Memory B cell (primary cell): ENCODE data around the gene DACT2.
"Not testable (repeated sequence)": the region's sequence is repeated elsewhere in the genome, so short reads cannot be mapped to it uniquely, and the experiment has no call there.

ENCODE experiments used
- ATAC-seq: fragments of 150-1000 bp; cut with Tn5 transposase; 2 replicates; pipeline ENCODE4 v1.10.0; 2021; ENCODE audit warnings: low read depth, mild to moderate bottlenecking, moderate library complexity
- DNase-seq, 2 donors: peaks; one replicate each; pipeline ENCODE4 v3.0.0; 2022; ENCODE audit warnings: low spot score in 2 of 2
- H3K27ac Mint-ChIP-seq: one replicate; pipeline ENCODE4 v1.8.0; 2022; ENCODE audit warnings: mild to moderate bottlenecking, moderate library complexity, mixed read lengths
- H3K27me3 Mint-ChIP-seq: one replicate; pipeline ENCODE4 v1.8.0; 2022; ENCODE audit warnings: mixed read lengths
- H3K36me3 Mint-ChIP-seq: one replicate; pipeline ENCODE4 v1.8.0; 2022; ENCODE audit warnings: mild to moderate bottlenecking, mixed read lengths
- H3K4me1 Mint-ChIP-seq: one replicate; pipeline ENCODE4 v1.8.0; 2022; ENCODE audit warnings: mixed read lengths
- H3K4me3 Mint-ChIP-seq: one replicate; pipeline ENCODE4 v1.8.0; 2022; ENCODE audit warnings: mild to moderate bottlenecking, moderate library complexity, mixed read lengths
- H3K9me3 Mint-ChIP-seq: one replicate; pipeline ENCODE4 v1.8.0; 2022; ENCODE audit warnings: mixed read lengths

DACT2 gene

DNA sequence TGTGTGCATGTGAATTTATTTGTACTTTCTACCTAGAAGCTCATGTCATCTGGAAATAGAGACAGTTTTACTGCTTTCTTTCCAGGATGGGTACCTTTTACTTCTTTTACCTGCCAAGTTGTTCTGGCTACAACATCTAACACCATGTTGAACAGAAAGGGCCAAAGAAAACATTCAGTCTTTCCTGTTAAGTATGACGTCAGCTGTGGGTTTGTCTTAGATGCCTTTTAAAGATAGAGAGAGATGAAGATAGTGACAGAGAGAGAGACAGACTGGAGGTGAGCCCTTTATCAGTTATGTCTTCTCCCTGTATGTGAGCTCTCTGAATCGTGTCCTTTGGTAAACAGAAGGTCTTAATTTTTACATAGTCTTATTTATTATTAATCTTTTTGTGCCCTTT is 3.4 kb upstream of the DACT2 start:
- H3K27ac Mint-ChIP-seq: no peak overlapping the region
- no peak for DNase-seq
- H3K27me3 Mint-ChIP-seq: peaks cover 5% of the 10 kb centered on the region
- ATAC-seq: no peak
- peaks cover 3% of the 10 kb centered on the region for H3K36me3 Mint-ChIP-seq
- H3K9me3 Mint-ChIP-seq: peaks cover 3% of the 10 kb centered on the region
- H3K4me1 Mint-ChIP-seq: no peaks in the 10 kb centered on the region
- no peak overlapping the region for H3K4me3 Mint-ChIP-seq

DNA sequence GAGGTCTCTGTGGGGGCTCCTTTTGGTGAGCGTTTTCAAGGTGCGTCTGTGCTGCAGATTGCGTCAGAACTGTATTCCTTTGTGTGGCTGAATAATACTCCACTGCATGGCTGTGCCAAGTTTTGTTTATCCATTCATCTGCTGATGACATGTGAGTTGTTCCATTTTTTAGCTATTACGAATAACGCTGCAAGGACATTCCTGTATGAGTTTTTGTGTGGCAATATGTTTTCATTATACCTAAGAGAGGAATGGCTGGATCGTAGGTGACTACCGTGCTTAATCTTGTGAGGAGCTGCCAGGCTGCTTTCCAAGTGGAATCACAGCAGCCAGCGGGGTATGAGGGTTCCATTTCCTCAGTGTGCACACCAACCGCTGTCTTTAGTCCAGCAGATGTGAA is 1.1 kb upstream of the DACT2 start:
- DNase-seq: no peak
- H3K36me3 Mint-ChIP-seq: peaks cover 3% of the 10 kb centered on the region
- H3K9me3 Mint-ChIP-seq: peaks cover 3% of the 10 kb centered on the region
- no peak overlapping the region for H3K27ac Mint-ChIP-seq
- no peaks in the 10 kb centered on the region for H3K4me1 Mint-ChIP-seq
- H3K27me3 Mint-ChIP-seq: peaks cover 5% of the 10 kb centered on the region
- ATAC-seq: no peak
- no peak overlapping the region for H3K4me3 Mint-ChIP-seq

DNA sequence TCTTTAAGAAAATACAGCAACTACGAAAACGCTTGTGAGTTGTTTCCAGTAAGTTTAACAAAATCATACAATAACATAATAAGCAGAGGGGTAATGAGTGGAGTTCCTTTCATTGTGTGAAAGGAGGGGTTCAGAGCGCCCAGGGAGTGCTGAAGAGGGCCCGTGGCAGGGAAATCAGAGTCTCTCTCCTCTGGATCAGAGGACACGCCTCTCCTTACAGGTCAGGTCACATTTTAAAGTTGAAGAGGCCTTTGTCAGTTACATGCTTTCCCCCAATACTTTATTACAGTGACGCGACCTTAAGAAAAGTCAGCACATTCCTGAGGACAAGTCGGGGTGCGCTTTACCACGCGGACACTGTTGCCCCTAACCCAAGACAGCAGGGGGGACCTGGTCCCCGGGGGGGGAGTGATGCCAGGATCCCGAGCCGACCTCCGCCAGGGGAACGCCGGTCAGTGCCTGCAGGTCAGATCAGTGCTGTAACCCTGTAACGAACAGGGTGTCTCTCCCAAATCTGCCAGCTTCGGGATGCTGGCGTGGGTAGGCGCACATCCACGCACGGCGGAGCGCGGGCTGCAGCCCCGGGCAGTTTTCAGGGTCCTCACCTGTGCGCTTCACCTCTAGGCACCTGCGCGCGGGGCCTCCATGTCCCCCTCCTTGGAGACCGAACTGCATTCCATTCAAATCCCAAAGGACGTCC is 848 bp downstream of the DACT2 start:
- no peaks in the 10 kb centered on the region for H3K4me1 Mint-ChIP-seq
- H3K4me3 Mint-ChIP-seq: no peak overlapping the region
- peaks cover 3% of the 10 kb centered on the region for H3K27me3 Mint-ChIP-seq
- no peak for DNase-seq
- H3K27ac Mint-ChIP-seq: no peak overlapping the region
- peaks cover 3% of the 10 kb centered on the region for H3K36me3 Mint-ChIP-seq
- H3K9me3 Mint-ChIP-seq: peaks cover 3% of the 10 kb centered on the region
- no peak for ATAC-seq

DNA sequence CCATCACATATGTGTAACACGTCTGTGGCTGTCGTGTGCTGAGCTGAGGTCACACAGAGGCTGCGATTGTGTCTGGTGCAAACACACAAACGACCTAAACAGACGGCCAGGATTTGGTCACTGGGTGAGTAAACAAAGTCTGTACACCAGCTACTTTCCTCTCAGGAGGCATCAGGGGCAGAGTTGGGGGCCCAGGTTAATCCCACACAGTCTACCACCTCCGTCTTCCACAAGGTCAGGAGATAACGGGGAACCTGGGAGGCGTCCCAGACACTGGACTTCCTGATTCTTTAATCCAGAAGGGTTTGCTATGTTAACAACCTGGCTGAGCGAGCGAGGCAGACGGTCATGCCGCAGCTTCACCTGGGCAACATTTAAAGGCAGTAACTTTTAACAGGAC is 1.5 kb downstream of the DACT2 start:
- Mint-ChIP-seq H3K9me3 (peaks cover 3% of the 10 kb centered on the region), H3K27ac (no peak overlapping the region), H3K4me1 (no peaks in the 10 kb centered on the region), H3K4me3 (no peak overlapping the region), H3K27me3 (peaks cover 3% of the 10 kb centered on the region), H3K36me3 (peaks cover 3% of the 10 kb centered on the region)
- DNase-seq (no peak), ATAC-seq (no peak)

DNA sequence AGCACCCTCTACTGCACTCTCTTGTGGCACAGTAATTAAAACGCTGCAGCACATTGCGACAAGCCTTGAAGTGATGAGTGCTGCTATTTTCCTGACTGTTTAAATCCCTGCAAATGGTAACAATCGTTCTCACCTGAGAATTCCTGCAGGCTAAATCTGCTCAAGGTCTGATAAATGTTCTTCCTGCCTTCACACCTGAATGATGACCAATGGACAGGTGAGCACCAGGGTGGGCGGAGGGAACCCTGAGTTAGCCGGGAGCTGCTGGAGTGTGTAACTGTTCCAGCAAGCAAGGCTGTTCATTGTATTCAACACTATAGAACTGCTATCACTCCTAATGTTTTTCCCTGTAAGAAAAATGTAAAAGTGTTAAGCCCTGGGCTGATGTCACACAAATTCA is 4.0 kb downstream of the DACT2 start:
- ATAC-seq (no peak), DNase-seq (no peak)
- Mint-ChIP-seq H3K4me1 (peaks cover 2% of the 10 kb centered on the region), H3K27me3 (peaks cover 3% of the 10 kb centered on the region), H3K9me3 (peaks cover 2% of the 10 kb centered on the region), H3K36me3 (no peaks in the 10 kb centered on the region), H3K4me3 (no peak overlapping the region), H3K27ac (no peak overlapping the region)

DNA sequence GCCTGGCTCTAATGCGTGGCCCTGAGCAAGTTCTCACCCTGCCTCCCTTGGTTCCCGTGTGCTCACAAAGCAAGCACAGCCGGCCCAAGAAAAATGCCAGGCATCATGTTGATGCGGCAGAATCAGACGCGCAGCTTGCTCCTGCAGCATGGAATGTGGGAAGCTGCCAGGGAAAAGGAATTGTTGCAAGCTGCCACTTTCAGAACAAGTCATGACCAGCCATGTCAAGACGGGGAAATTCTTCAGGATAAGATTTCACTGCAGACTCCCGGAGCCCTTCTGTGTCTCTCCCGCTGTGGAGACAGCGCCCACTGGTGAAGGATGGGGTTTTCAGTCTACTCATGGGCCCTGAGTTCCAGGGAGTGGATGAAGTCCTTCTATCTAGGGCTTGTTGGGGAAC is 4.6 kb downstream of the DACT2 start:
- no peak overlapping the region for H3K27ac Mint-ChIP-seq

DNA sequence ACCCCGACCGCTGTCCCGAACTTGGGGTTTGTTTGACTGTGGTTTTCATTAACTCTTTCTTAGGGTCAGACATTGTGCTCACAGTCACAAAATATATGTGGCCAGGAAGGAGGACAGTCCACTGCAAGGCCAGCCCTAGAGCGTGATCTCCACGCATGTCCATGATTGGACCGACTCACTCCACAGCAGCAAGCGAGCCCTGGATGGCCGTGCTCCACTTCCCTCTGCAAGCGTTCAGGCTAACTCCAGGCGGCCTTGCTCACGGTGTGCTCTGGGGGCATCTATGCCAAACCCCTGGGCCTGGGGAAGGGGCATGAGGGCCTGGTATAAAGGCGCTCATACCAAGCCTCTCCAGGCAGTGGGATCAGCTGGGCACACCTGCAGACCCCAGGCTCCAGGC is 5.6 kb downstream of the DACT2 start:
- ATAC-seq: no peak
- H3K4me1 Mint-ChIP-seq: peaks cover 2% of the 10 kb centered on the region

More for the DNA sequence above, 4.6 kb downstream of the DACT2 start:
- Mint-ChIP-seq H3K4me3 (no peak overlapping the region), H3K36me3 (no peaks in the 10 kb centered on the region), H3K27me3 (peaks cover 3% of the 10 kb centered on the region), H3K9me3 (peaks cover 2% of the 10 kb centered on the region), H3K4me1 (peaks cover 2% of the 10 kb centered on the region)
- ATAC-seq (no peak), DNase-seq (no peak)

DNA sequence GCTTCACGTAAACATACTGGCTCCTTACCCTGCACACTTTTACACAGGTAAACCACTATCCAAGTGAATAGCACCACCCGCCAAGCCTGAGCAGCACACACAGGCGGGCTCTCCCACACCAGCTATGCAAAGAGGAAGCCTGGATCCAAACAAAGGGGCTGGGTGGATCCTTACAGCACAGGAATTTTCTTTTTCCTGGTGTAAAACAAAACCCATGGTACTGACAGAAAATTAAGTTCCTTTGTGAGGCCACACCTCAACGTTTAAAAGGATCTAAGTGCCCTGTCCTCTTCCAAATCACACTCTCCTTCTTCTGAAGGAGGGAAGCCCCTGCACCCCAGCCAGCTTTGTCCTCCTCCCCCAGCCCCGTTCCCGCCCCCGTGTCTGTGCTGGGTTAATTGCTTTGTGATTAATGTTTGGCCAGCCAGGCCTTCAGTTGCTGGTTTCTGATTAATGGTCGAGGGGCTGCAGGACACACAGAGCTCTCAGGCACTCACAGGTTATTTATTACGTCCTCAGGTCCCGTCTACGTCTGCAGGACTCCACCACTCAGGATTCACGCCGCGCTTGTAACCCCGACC is 6.1 kb downstream of the DACT2 start:
- Mint-ChIP-seq H3K4me3 (no peak overlapping the region), H3K9me3 (peaks cover 2% of the 10 kb centered on the region), H3K36me3 (no peaks in the 10 kb centered on the region), H3K4me1 (peaks cover 2% of the 10 kb centered on the region), H3K27me3 (peaks cover 3% of the 10 kb centered on the region), H3K27ac (no peak overlapping the region)
- DNase-seq (no peak), ATAC-seq (no peak)

More for the DNA sequence above, 5.6 kb downstream of the DACT2 start:
- no peaks in the 10 kb centered on the region for H3K36me3 Mint-ChIP-seq
- DNase-seq: no peak
- peaks cover 3% of the 10 kb centered on the region for H3K27me3 Mint-ChIP-seq
- H3K4me3 Mint-ChIP-seq: no peak overlapping the region
- H3K9me3 Mint-ChIP-seq: peaks cover 2% of the 10 kb centered on the region
- H3K27ac Mint-ChIP-seq: no peak overlapping the region

DNA sequence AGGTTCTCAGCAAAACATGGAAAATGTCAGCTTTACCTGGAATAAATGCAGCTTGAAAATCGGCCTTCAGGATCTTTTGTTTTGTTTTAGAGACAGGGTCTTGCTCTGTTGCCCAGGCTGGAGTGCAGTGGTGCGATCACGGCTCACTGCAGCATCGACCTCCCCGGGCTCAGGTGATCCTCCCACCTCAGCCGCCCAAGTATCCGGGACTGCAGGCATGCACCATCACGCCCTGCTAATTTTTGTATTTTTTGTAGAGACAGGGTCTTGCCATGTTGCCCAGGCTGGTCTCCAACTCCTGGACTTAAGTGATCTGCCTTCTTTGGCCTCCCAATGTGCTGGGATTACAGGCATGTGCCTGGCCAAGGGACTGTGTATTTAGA is 7.5 kb downstream of the DACT2 start:
- not testable (repeated sequence) for H3K4me1 Mint-ChIP-seq, ATAC-seq, H3K27ac Mint-ChIP-seq, H3K9me3 Mint-ChIP-seq, DNase-seq, H3K27me3 Mint-ChIP-seq, H3K36me3 Mint-ChIP-seq, H3K4me3 Mint-ChIP-seq

DNA sequence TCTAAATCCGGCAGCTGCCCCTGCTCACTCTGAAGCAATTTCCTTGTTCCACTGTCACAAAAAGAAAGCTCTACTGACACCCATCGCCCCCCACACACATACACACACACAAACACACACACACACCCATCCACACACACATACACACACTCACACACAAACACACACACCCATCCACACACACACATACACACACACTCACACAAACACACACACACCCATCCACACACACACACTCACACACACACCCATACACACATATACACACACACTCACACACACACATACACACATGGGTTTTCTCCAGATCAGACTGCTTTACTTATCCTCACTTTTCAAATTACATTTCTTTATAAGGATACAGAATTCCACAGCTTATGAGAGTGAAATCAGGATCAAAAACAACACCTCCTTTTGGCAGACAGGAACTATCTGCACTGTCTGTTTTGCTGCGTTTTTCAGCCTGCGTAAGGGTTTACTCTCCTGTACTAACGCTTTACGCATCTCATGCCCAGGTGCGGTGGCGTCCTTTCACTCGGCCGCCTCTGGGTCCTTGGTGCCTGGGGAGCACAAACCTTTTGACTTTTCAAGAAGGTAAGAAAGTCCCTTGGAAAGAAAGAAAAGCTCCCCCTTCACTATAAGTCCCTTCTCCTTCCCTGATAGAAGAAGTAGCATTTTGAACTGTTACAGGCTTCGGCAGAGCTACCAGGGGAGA is 8.0 kb downstream of the DACT2 start:
- Mint-ChIP-seq H3K4me1 (peaks cover 2% of the 10 kb centered on the region), H3K27me3 (peaks cover 4% of the 10 kb centered on the region), H3K27ac (no peak overlapping the region), H3K9me3 (peaks cover 2% of the 10 kb centered on the region), H3K36me3 (no peaks in the 10 kb centered on the region), H3K4me3 (no peak overlapping the region)
- ATAC-seq (no peak), DNase-seq (no peak)

DNA sequence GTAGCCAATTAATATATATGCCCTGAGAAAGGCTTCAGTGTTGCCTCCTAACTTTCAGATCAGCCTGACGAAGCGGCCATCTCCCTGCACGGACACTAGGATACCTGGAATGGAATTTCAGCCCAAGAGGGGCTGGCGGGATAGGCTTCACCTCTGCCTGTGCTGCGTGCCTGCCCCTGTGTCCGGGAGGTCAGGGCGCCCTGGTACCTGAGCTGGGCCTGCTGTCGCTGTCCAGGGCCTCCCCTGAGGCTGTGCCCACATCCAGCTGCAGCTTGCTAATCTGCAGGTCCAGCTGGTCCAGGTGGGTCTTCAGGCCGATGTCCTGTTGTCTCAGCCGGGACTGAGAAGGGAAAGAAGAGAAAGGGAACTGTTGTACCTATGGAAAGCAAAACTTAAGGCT is 8.6 kb downstream of the DACT2 start:
- Mint-ChIP-seq H3K27ac (no peak overlapping the region), H3K9me3 (peaks cover 2% of the 10 kb centered on the region), H3K4me3 (no peak overlapping the region), H3K36me3 (no peaks in the 10 kb centered on the region), H3K4me1 (peaks cover 2% of the 10 kb centered on the region), H3K27me3 (peaks cover 5% of the 10 kb centered on the region)
- no peak for ATAC-seq
- no peak for DNase-seq

DNA sequence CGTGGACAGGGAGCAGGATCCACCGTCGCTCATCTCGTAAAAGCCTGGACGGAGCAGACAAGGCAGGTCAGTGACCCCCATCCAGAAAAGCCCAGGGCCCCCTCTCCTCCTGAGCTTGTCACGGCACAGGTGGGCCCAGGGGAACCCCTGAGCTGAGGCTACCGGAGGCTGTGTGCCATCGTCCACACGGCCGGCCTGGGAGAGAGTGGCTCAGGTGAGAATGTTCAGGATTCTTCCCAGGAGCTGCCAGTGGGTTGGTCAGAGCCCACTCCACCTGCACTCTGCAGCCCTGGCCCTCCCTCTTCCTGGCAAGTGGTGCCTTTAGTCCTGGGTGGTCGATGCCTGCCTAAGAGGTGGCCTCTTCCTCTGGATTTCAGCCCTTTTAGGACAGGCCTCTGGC is 9.2 kb downstream of the DACT2 start:
- no peaks in the 10 kb centered on the region for H3K36me3 Mint-ChIP-seq
- ATAC-seq (no peak), DNase-seq (no peak)
- peaks cover 2% of the 10 kb centered on the region for H3K4me1 Mint-ChIP-seq
- H3K4me3 Mint-ChIP-seq: no peak overlapping the region
- H3K27ac Mint-ChIP-seq: no peak overlapping the region
- H3K9me3 Mint-ChIP-seq: peaks cover 2% of the 10 kb centered on the region
- peaks cover 5% of the 10 kb centered on the region for H3K27me3 Mint-ChIP-seq

DNA sequence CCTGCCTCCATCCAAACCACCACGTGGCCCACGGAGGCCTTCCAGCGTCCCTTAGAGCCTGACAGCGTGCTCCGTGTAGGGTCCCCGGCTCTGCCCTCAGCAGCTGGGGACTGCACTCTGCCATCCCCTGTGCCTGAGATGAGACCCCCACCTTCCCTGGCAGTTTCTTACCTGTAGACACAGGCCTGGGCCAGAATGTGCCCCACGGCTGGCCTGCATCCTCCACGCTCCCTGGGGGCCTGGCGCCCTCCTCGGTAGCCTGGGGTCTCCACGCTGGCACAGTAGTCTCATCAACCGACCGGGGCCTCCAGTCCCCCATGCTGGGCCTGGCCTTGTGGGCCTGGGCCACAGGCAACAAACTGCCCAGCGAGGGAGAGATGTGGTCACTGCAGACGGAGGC is 9.6 kb downstream of the DACT2 start:
- peaks cover 5% of the 10 kb centered on the region for H3K27me3 Mint-ChIP-seq
- no peak for DNase-seq
- H3K27ac Mint-ChIP-seq: no peak overlapping the region
- H3K4me1 Mint-ChIP-seq: peaks cover 2% of the 10 kb centered on the region
- H3K4me3 Mint-ChIP-seq: no peak overlapping the region
- ATAC-seq: no peak
- peaks cover 2% of the 10 kb centered on the region for H3K9me3 Mint-ChIP-seq
- H3K36me3 Mint-ChIP-seq: no peaks in the 10 kb centered on the region

DNA sequence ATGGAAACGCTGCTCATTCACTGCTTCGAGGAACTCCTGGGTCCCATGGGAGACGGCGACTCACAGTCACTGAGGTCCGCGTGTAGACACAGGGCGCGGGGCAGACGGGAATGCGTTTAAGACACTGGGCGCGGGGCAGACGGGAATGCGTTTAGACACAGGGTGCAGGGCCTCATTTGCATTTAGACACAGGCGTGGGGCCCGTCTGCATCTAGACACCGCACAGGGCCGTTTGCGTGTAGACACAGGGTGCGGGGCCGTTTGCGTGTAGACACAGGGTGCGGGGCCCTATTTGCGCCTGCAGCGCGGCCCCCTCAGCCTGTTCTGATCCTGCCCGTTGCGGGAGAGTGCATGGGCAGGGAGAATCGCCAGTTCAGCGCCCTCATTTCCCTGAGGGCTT is 10.4 kb downstream of the DACT2 start:
- Mint-ChIP-seq H3K36me3 (no peaks in the 10 kb centered on the region), H3K4me1 (peaks cover 2% of the 10 kb centered on the region), H3K9me3 (peaks cover 2% of the 10 kb centered on the region), H3K27ac (no peak overlapping the region), H3K4me3 (no peak overlapping the region), H3K27me3 (peaks cover 6% of the 10 kb centered on the region)
- ATAC-seq (no peak), DNase-seq (no peak)
